B cell (primary cell): Measurements from ENCODE around the gene CMTM3. TPM values are rescaled to one million over a fixed set of nuclear protein-coding genes. Genes with fewer than 3 reads are reported as not detected.

Experiments used
- ATAC-seq: fragments of 200-7000 bp; cut with Tn5 transposase; one replicate; pipeline ENCODE4 v1.10.0; 2021; ENCODE audit warnings: low read depth, mild to moderate bottlenecking, moderate number of reproducible peaks, moderate library complexity
- CTCF ChIA-PET: fragments of 350-600 bp; sonication (Branson Sonifier 250); formaldehyde crosslinking; loops from one replicate; lab custom pipeline; 2021; ENCODE audit warnings: antibody characterized with exemption, inconsistent platforms; lab: Charles Lee
- POLR2A ChIA-PET: fragments of 350-600 bp; sonication (Branson Sonifier 250); formaldehyde crosslinking; loops from one replicate; lab custom pipeline; 2021; ENCODE audit warnings: antibody characterized with exemption; lab: Charles Lee
- DNase-seq: peaks from one replicate; pipeline ENCODE4 v3.0.0; 2013
- H2AFZ ChIP-seq: 2 replicates; pipeline ENCODE4 v1.6.1; 2012; ENCODE audit warnings: mild to moderate bottlenecking, low read depth, low read length; ENCODE audit not compliant: insufficient read depth, poor library complexity, severe bottlenecking
- H3K27ac ChIP-seq, 2 donors: 1 replicate in 1 of 2; 2 replicates in 1 of 2; pipeline ENCODE4 v1.5.1; 2012 to 2013; ENCODE audit warnings: low read length in 2 of 2, mild to moderate bottlenecking in 2 of 2, moderate library complexity in 1 of 2
- H3K27me3 ChIP-seq, 4 experiments: fragments of 200-600 bp in 1 of 4; sonication (generic) in 1 of 4; replicated peaks in 1 of 4; 1 replicate in 2 of 4; 2 replicates in 2 of 4; pipeline versions ENCODE4 v1.6.1 to v1.7.0; 2013 to 2016; ENCODE audit warnings: low read length in 3 of 4, mild to moderate bottlenecking in 2 of 4, mixed read lengths in 1 of 4, moderate library complexity in 1 of 4; ENCODE audit not compliant: insufficient read depth in 4 of 4, control insufficient read depth in 3 of 4; ENCODE audit errors: control extremely low read depth in 1 of 4
- H3K36me3 ChIP-seq, 2 experiments: replicated peaks in 1 of 2; 1 replicate in 1 of 2; 2 replicates in 1 of 2; pipeline versions ENCODE4 v1.6.1 to v1.7.1; 2013; ENCODE audit warnings: low read length in 1 of 2; ENCODE audit not compliant: insufficient read depth in 2 of 2, control insufficient read depth in 1 of 2; ENCODE audit errors: control extremely low read depth in 1 of 2, extremely low read depth in 1 of 2
- H3K4me1 ChIP-seq, 2 donors: fragments of 200-600 bp in 1 of 2; sonication (generic) in 1 of 2; 1 replicate in 1 of 2; 2 replicates in 1 of 2; pipeline versions ENCODE4 v1.5.1 to v1.6.1; 2013 to 2017; ENCODE audit warnings: low read length in 2 of 2; ENCODE audit not compliant: control insufficient read depth in 2 of 2, insufficient read depth in 2 of 2
- H3K4me2 ChIP-seq: replicated peaks from 2 replicates; pipeline ENCODE3; 2012; ENCODE audit warnings: mild to moderate bottlenecking, low read depth, low read length; ENCODE audit not compliant: poor library complexity, severe bottlenecking
- H3K4me3 ChIP-seq, 5 experiments: fragments of 200-600 bp in 1 of 5; sonication (generic) in 1 of 5; 1 replicate in 3 of 5; 2 replicates in 2 of 5; pipeline versions ENCODE4 v1.5.1 to v1.7.0; 2011 to 2016; ENCODE audit warnings: low read length in 4 of 5, mild to moderate bottlenecking in 4 of 5, low read depth in 2 of 5, control low read depth in 1 of 5, moderate library complexity in 1 of 5; ENCODE audit not compliant: insufficient read depth in 1 of 5; ENCODE audit errors: control extremely low read depth in 1 of 5, extremely low read depth in 1 of 5
- H3K79me2 ChIP-seq: fragments of 200-600 bp; sonication (generic); one replicate; pipeline ENCODE4 v1.6.0; 2016; ENCODE audit warnings: low read length; ENCODE audit not compliant: control insufficient read depth, insufficient read depth
- H3K9ac ChIP-seq: fragments of 200-600 bp; sonication (generic); 2 replicates; pipeline ENCODE4 v1.6.1; 2017; ENCODE audit warnings: mild to moderate bottlenecking, low read length, moderate library complexity
- H3K9me3 ChIP-seq, 3 donors: one replicate each; pipeline versions ENCODE4 v1.6.1 to v1.7.1; 2013; ENCODE audit warnings: low read length in 2 of 3; ENCODE audit not compliant: control insufficient read depth in 2 of 3, insufficient read depth in 1 of 3; ENCODE audit errors: control extremely low read depth in 1 of 3
- H4K20me1 ChIP-seq: 2 replicates; pipeline ENCODE4 v1.6.0; 2012; ENCODE audit warnings: mild to moderate bottlenecking, low read length; ENCODE audit not compliant: insufficient read depth, control insufficient read depth, poor library complexity, severe bottlenecking
- H3K27ac Mint-ChIP-seq: one replicate; pipeline ENCODE4 v1.8.0; 2021; ENCODE audit warnings: mixed read lengths
- H3K27me3 Mint-ChIP-seq: one replicate; pipeline ENCODE4 v1.8.0; 2021; ENCODE audit warnings: mixed read lengths
- H3K4me1 Mint-ChIP-seq: one replicate; pipeline ENCODE4 v1.8.0; 2021; ENCODE audit warnings: mixed read lengths
- H3K4me3 Mint-ChIP-seq: one replicate; pipeline ENCODE4 v1.8.0; 2021; ENCODE audit warnings: mixed read lengths
- H3K9me3 Mint-ChIP-seq: one replicate; pipeline ENCODE4 v1.8.0; 2022; ENCODE audit warnings: mixed read lengths; ENCODE audit not compliant: insufficient read depth
- CTCF ChIP-seq: fragments of 200-600 bp; IDR thresholded peaks from one replicate; pipeline ENCODE4 v1.8.0; 2022; ENCODE audit warnings: antibody characterized with exemption, mild to moderate bottlenecking
- EZH2 ChIP-seq: IDR thresholded peaks from 2 replicates; pipeline ENCODE4 v1.6.1; 2012; ENCODE audit warnings: borderline replicate concordance, low read depth, mild to moderate bottlenecking, moderate library complexity, low read length; ENCODE audit not compliant: insufficient read depth, poor library complexity, severe bottlenecking
- WGBS: methylation state at CpG from one replicate; pipeline ENCODE4 v1.1.5; 2013; ENCODE audit warnings: missing lambda C conversion rate; ENCODE audit not compliant: insufficient coverage; 5-methylcytosine and 5-hydroxymethylcytosine counted together
- intact Hi-C: fragments of 100-400 bp; cut with micrococcal nuclease; formaldehyde crosslinking; loops from one replicate; pipeline ENCODE4 v1.10.0; 2022
- polyA plus RNA-seq: library from polyadenylated mRNA; depleted of rRNA; stranded (reverse); fragments of >200 nt; gene quantifications from 2 replicates; pipeline ENCODE4 v1.2.3, GENCODE V29; 2012
- total RNA-seq, 2 donors: library from RNA; stranded (reverse); fragments of 120-200 nt in 1 of 2; gene quantifications; 1 replicate in 1 of 2; 2 replicates in 1 of 2; pipeline versions ENCODE4 v1.2.3 to v1.2.4, GENCODE V29; 2013 to 2022

Gene CMTM3
- total and polyA plus RNA-seq, 2 donors (not counting 1 experiment from before 2014, with no cell fraction given): 7.5 to 8.7 TPM

GRCh38 chr16:66575060-66575459 lies 29.4 kb upstream of the CMTM3 start:
- ChIA-PET CTCF (no interaction called here), POLR2A (interaction anchor here (0.5 kb wide), 1 partner anchor 70 kb away, joined by 9 read pairs; no protein-coding TSS in a partner anchor)
- Histone ChIP-seq H3K79me2 (no peaks in the 10 kb centered on the region), H3K36me3 (no peaks in the 10 kb centered on the region), H3K4me3 (no peak overlapping the region), H3K27ac (no peak overlapping the region), H4K20me1 (peaks cover 5% of the 10 kb centered on the region), H3K9ac (no peak overlapping the region), H2AFZ (no peak overlapping the region), H3K4me2 (no peak overlapping the region), H3K27me3 (peaks cover 0 to 33% (median 25%) of the 10 kb centered on the region in 4 experiments), H3K9me3 (peaks cover 0 to 2% (median 0%) of the 10 kb centered on the region in 3 donors), H3K4me1 (peaks cover 13 to 19% of the 10 kb centered on the region in 2 donors)
- Mint-ChIP-seq H3K4me3 (no peak overlapping the region), H3K9me3 (no peaks in the 10 kb centered on the region), H3K4me1 (peaks cover 13% of the 10 kb centered on the region), H3K27me3 (peaks cover 32% of the 10 kb centered on the region), H3K27ac (no peak overlapping the region)
- TF ChIP-seq CTCF (no peak), EZH2 (no peak)
- no peak for DNase-seq
- no CpG with 5 or more reads among the region's 3 CpGs for WGBS
- intact Hi-C loops: no loop called here
- no peak for ATAC-seq

GRCh38 chr16:66576296-66576695 lies 28.2 kb upstream of the CMTM3 start:
- WGBS: 100% methylated on average over 3 of the region's 5 CpGs
- H3K27ac ChIP-seq: no peak overlapping the region
- Mint-ChIP-seq H3K4me3 (no peak overlapping the region), H3K4me1 (peaks cover 14% of the 10 kb centered on the region), H3K27ac (no peak overlapping the region), H3K9me3 (no peaks in the 10 kb centered on the region), H3K27me3 (peaks cover 44% of the 10 kb centered on the region)
- no peaks in the 10 kb centered on the region for H3K79me2 ChIP-seq
- peaks cover 0 to 2% (median 0%) of the 10 kb centered on the region in 3 donors for H3K9me3 ChIP-seq
- H3K4me2 ChIP-seq: no peak overlapping the region
- ChIA-PET CTCF (no interaction called here), POLR2A (no interaction called here)
- H3K36me3 ChIP-seq: no peaks in the 10 kb centered on the region
- no peak overlapping the region for H2AFZ ChIP-seq
- no peak for DNase-seq
- H3K4me3 ChIP-seq: no peak overlapping the region
- TF ChIP-seq EZH2 (no peak), CTCF (no peak)
- H3K4me1 ChIP-seq: peaks cover 13 to 19% of the 10 kb centered on the region in 2 donors
- no peak overlapping the region for H3K9ac ChIP-seq
- H4K20me1 ChIP-seq: peaks cover 5% of the 10 kb centered on the region
- H3K27me3 ChIP-seq: peaks cover 0 to 39% (median 28%) of the 10 kb centered on the region in 4 experiments
- ATAC-seq: no peak
- intact Hi-C loops: no loop called here
